SK-N-SH (cell line): ENCODE results near the gene STYXL1. TPM values are rescaled to one million over a fixed set of nuclear protein-coding genes. Genes with fewer than 3 reads are reported as not detected.
A peak's percentile ranks its signal among the peaks of the same experiment; 100 is the strongest.

Source experiments
- CTCF ChIA-PET: fragments of 300-600, 350-600 bp; formaldehyde crosslinking; extraction: SDS; loops from one replicate; lab custom pipeline; 2021; lab: Yijun Ruan, JAX
- POLR2A ChIA-PET: fragments of 350-600 bp; sonication (Branson Sonifier 250); formaldehyde crosslinking; extraction: SDS; loops from one replicate; lab custom pipeline; 2020; ENCODE audit warnings: antibody characterized with exemption, inconsistent platforms; lab: Yijun Ruan, JAX
- DNase-seq: peaks from one replicate; pipeline ENCODE4 v3.0.0; 2012
- H2AFZ ChIP-seq: fragments of 200-600 bp; sonication (generic); 2 replicates; pipeline ENCODE4 v1.8.1; 2016; ENCODE audit warnings: antibody characterized with exemption, mild to moderate bottlenecking, low read depth
- H3F3A ChIP-seq: fragments of 200-600 bp; sonication (generic); replicated peaks from 2 replicates; pipeline ENCODE3; 2016; ENCODE audit warnings: antibody characterized with exemption, mild to moderate bottlenecking; ENCODE audit not compliant: insufficient read depth
- H3K27ac ChIP-seq, 2 experiments: fragments of 200-500 bp in 1 of 2; fragments of 200-600 bp in 1 of 2; sonication (Bioruptor generic) in 1 of 2; sonication (generic), shearing (Covaris generic) in 1 of 2; 2 replicates each; pipeline versions ENCODE4 v1.5.1 to v1.6.1; 2014 to 2016; ENCODE audit warnings: low read depth in 2 of 2, inconsistent platforms in 1 of 2, low read length in 1 of 2, mild to moderate bottlenecking in 1 of 2, mixed read lengths in 1 of 2
- H3K27me3 ChIP-seq: fragments of 200-600 bp; sonication (generic), shearing (Covaris generic); 2 replicates; pipeline ENCODE4 v1.6.1; 2016; ENCODE audit warnings: mixed run types; ENCODE audit not compliant: insufficient read depth
- H3K36me3 ChIP-seq, 2 experiments: fragments of 200-500 bp in 1 of 2; fragments of 200-600 bp in 1 of 2; sonication (Bioruptor generic) in 1 of 2; sonication (generic) in 1 of 2; replicated peaks in 1 of 2; 2 replicates each; pipeline versions ENCODE3 to v1.5.1; 2014 to 2016; ENCODE audit warnings: low read length in 1 of 2, mild to moderate bottlenecking in 1 of 2; ENCODE audit not compliant: insufficient read depth in 2 of 2, control insufficient read depth in 1 of 2
- H3K4me1 ChIP-seq, 2 experiments: fragments of 200-500 bp in 1 of 2; fragments of 200-600 bp in 1 of 2; sonication (Bioruptor generic) in 1 of 2; sonication (generic), shearing (Covaris generic) in 1 of 2; 2 replicates each; pipeline versions ENCODE4 v1.5.1 to v1.6.1; 2014 to 2016; ENCODE audit warnings: low read depth in 1 of 2, low read length in 1 of 2, mixed run types in 1 of 2; ENCODE audit not compliant: insufficient read depth in 2 of 2, control insufficient read depth in 1 of 2
- H3K4me2 ChIP-seq: fragments of 200-600 bp; sonication (generic), shearing (Covaris generic); 2 replicates; pipeline ENCODE4 v1.6.1; 2017; ENCODE audit warnings: mixed run types
- H3K4me3 ChIP-seq, 2 experiments: fragments of 200-500 bp in 1 of 2; fragments of 200-600 bp in 1 of 2; sonication (Bioruptor generic) in 1 of 2; sonication (generic), shearing (Covaris generic) in 1 of 2; 2 replicates each; pipeline versions ENCODE4 v1.5.1 to v1.8.1; 2014 to 2016; ENCODE audit warnings: low read depth in 2 of 2, inconsistent platforms in 1 of 2, low read length in 1 of 2, mild to moderate bottlenecking in 1 of 2, mixed read lengths in 1 of 2, moderate library complexity in 1 of 2
- H3K79me2 ChIP-seq: fragments of 200-600 bp; sonication (generic); 2 replicates; pipeline ENCODE4 v1.8.1; 2017; ENCODE audit warnings: mild to moderate bottlenecking; ENCODE audit not compliant: insufficient read depth
- H3K9ac ChIP-seq: fragments of 200-600 bp; sonication (generic); 2 replicates; pipeline ENCODE4 v1.6.1; 2017; ENCODE audit warnings: mixed run types
- H3K9me2 ChIP-seq: fragments of 200-600 bp; sonication (generic); 2 replicates; pipeline ENCODE4 v1.6.1; 2017; ENCODE audit warnings: mixed run types
- H3K9me3 ChIP-seq: fragments of 200-600 bp; sonication (generic); 2 replicates; pipeline ENCODE4 v1.6.1; 2017; ENCODE audit warnings: mixed run types, mild to moderate bottlenecking, moderate library complexity
- H4K20me1 ChIP-seq: fragments of 200-600 bp; sonication (generic); 2 replicates; pipeline ENCODE4 v1.6.1; 2017; ENCODE audit warnings: mild to moderate bottlenecking, mixed run types; ENCODE audit not compliant: insufficient read depth
- EP300 ChIP-seq, 2 experiments: IDR thresholded peaks; 2 replicates each; pipeline versions ENCODE4 v1.4.0 to v1.6.1; 2012; ENCODE audit warnings: borderline replicate concordance in 1 of 2, low read depth in 1 of 2, low read length in 1 of 2
- FOSL2 ChIP-seq: IDR thresholded peaks from 2 replicates; pipeline ENCODE4 v1.4.0; 2012; ENCODE audit warnings: low read depth, mild to moderate bottlenecking, moderate library complexity, borderline replicate concordance
- GATA2 ChIP-seq: sonication (generic); formaldehyde crosslinking; IDR thresholded peaks from 2 replicates; pipeline ENCODE4 v1.5.0; 2020; ENCODE audit warnings: mild to moderate bottlenecking, missing genetic modification reagents
- MEF2A ChIP-seq: IDR thresholded peaks from 2 replicates; pipeline ENCODE4 v1.4.0; 2012; ENCODE audit warnings: low read depth, borderline replicate concordance
- MXI1 ChIP-seq: IDR thresholded peaks from 2 replicates; pipeline ENCODE4 v1.6.1; 2012; ENCODE audit warnings: mild to moderate bottlenecking, low read depth, low read length, improper control_type of control experiment
- NRF1 ChIP-seq: IDR thresholded peaks from 2 replicates; pipeline ENCODE4 v1.6.1; 2012; ENCODE audit warnings: low read depth, mild to moderate bottlenecking, low read length
- RAD21 ChIP-seq: IDR thresholded peaks from 2 replicates; pipeline ENCODE4 v1.6.1; 2012; ENCODE audit warnings: mild to moderate bottlenecking, low read length
- RFX5 ChIP-seq: IDR thresholded peaks from 2 replicates; pipeline ENCODE4 v1.6.1; 2012; ENCODE audit warnings: mild to moderate bottlenecking, improper control_type of control experiment, low read length
- RXRA ChIP-seq: IDR thresholded peaks from 2 replicates; pipeline ENCODE4 v1.4.0; 2012; ENCODE audit warnings: low read depth, mild to moderate bottlenecking, borderline replicate concordance
- SIN3A ChIP-seq: IDR thresholded peaks from 2 replicates; pipeline ENCODE4 v1.6.1; 2012; ENCODE audit warnings: low read depth, mild to moderate bottlenecking, low read length, moderate library complexity, borderline replicate concordance
- SMC3 ChIP-seq: IDR thresholded peaks from 2 replicates; pipeline ENCODE4 v1.6.1; 2012; ENCODE audit warnings: low read depth, low read length, improper control_type of control experiment
- TAF1 ChIP-seq: IDR thresholded peaks from 2 replicates; pipeline ENCODE4 v1.6.1; 2012; ENCODE audit warnings: low read depth, mild to moderate bottlenecking, low read length, moderate library complexity, borderline replicate concordance
- TCF12 ChIP-seq: IDR thresholded peaks from 2 replicates; pipeline ENCODE4 v1.4.0; 2012
- TEAD4 ChIP-seq: IDR thresholded peaks from 2 replicates; pipeline ENCODE4 v1.4.0; 2012; ENCODE audit warnings: mild to moderate bottlenecking, borderline replicate concordance; ENCODE audit not compliant: insufficient read depth
- WGBS: methylation state at CpG from one replicate; pipeline ENCODE4 v1.1.6; 2017; ENCODE audit warnings: low lambda C conversion rate; 5-methylcytosine and 5-hydroxymethylcytosine counted together
- polyA plus RNA-seq, 3 experiments: library from polyadenylated mRNA; depleted of rRNA; stranded (reverse); fragments of >200 nt; gene quantifications; 2 replicates each; pipeline ENCODE4 v1.2.3, GENCODE V29; 2012
- TF ChIP-seq, protein P1 (sequence below): fragments of 150-350 bp; IDR thresholded peaks from 2 replicates; pipeline ENCODE4 v1.6.1; 2017; ENCODE audit warnings: antibody characterized with exemption, low read length, low read depth, borderline replicate concordance
- TF ChIP-seq, protein P2 (sequence below): IDR thresholded peaks from 2 replicates; pipeline ENCODE4; 2012
- TF ChIP-seq, protein P3 (sequence below): IDR thresholded peaks from 2 replicates; pipeline ENCODE4 v1.4.0; 2012; ENCODE audit warnings: low read depth
- TF ChIP-seq, protein P4 (sequence below): IDR thresholded peaks from 2 replicates; pipeline ENCODE4 v1.4.0; 2012; ENCODE audit warnings: low read depth, borderline replicate concordance
- TF ChIP-seq, protein P5 (sequence below): fragments of 200-600 bp; sonication (generic); IDR thresholded peaks from 2 replicates; pipeline ENCODE4 v1.6.1; 2017; ENCODE audit warnings: antibody characterized with exemption, mild to moderate bottlenecking, moderate library complexity

Gene STYXL1
- polyA plus RNA-seq, 1 of the 3 experiments (the other 2 are of a cell fraction): 86.6 TPM

DNA sequence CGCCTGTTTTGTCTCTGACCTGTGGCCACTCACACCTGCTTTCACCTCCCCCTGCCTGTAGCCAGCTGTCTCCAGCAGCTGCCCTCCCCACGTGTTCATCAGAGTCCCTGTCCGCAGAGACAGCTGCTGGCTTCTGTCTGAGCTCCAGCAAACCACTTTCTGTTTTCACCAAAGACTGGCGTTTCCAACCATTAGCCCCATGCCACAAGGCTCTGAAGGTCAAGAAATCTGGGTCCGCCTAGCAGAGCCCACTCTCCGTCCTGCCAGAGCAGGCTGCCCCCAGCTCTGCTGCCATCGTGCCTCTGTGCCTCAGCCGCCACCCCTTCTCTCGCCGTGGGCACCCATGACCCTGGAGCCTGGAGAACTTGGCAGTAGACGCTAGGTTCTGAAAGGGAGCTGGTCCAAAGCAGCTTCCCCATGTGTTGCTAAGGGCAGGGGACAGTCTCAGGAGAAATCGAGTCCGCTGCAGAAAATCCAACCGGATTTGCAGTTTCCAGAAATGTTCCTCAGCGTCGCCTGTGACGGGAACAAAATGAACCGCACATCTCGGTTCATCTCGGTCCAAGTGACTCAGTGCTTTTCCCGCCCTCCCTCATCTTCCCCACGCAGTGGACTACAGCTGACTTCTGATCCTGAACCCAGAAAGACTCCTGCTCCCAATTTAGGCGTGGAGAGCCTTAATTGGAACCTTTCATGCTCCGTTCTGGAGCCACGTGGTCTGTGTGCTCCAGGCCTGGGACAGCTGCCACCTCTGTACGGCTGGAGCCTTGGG, 81.4 kb downstream of the STYXL1 start:
- Histone ChIP-seq H3K27ac (peak overlapping the region in 1 of 2 experiments; percentile 25; a peak in 2 of 4 replicates), H3K9me3 (no peaks in the 10 kb centered on the region), H4K20me1 (no peaks in the 10 kb centered on the region), H3K9ac (no peak overlapping the region), H3K4me2 (no peak overlapping the region), H2AFZ (no peak overlapping the region), H3K79me2 (no peaks in the 10 kb centered on the region), H3K9me2 (no peaks in the 10 kb centered on the region), H3K4me3 (no peak overlapping the region)
- ChIA-PET CTCF (interaction anchor here (0.7 to 4.0 kb wide), 6 partner anchors 8 to 100 kb away, joined by 3 to 18 read pairs (median 4); no protein-coding TSS in a partner anchor), POLR2A (interaction anchor here (1.1 to 2.4 kb wide), 3 partner anchors 10 to 75 kb away, joined by 3 to 10 read pairs (median 3); partner anchors contain the start of gene POR)
- DNase-seq: peak; percentile 53
- no peak for TF ChIP-seq FOSL2
- no peak for TF ChIP-seq NRF1
- no peak for TF ChIP-seq RAD21
- TF ChIP-seq SMC3: no peak
- TF ChIP-seq TEAD4: no peak
- TF ChIP-seq, protein P1, sequence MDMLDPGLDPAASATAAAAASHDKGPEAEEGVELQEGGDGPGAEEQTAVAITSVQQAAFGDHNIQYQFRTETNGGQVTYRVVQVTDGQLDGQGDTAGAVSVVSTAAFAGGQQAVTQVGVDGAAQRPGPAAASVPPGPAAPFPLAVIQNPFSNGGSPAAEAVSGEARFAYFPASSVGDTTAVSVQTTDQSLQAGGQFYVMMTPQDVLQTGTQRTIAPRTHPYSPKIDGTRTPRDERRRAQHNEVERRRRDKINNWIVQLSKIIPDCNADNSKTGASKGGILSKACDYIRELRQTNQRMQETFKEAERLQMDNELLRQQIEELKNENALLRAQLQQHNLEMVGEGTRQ: no peak
- TF ChIP-seq, protein P2, sequence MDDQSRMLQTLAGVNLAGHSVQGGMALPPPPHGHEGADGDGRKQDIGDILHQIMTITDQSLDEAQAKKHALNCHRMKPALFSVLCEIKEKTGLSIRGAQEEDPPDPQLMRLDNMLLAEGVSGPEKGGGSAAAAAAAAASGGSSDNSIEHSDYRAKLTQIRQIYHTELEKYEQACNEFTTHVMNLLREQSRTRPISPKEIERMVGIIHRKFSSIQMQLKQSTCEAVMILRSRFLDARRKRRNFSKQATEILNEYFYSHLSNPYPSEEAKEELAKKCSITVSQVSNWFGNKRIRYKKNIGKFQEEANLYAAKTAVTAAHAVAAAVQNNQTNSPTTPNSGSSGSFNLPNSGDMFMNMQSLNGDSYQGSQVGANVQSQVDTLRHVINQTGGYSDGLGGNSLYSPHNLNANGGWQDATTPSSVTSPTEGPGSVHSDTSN: no peak
- no peak for TF ChIP-seq SIN3A
- TF ChIP-seq MEF2A: no peak
- peak in 1 of 2 experiments; percentile 13; a peak in 1 of 4 replicates for TF ChIP-seq EP300 (IDR thresholded peaks at IDR 0.05; ENCODE audit: borderline replicate concordance in 1 of 2, low read depth in 1 of 2, low read length in 1 of 2)
- peak; percentile 86 for TF ChIP-seq MXI1
- no peak for TF ChIP-seq RFX5
- TF ChIP-seq TCF12: no peak
- TF ChIP-seq, all 33 proteins: peak for 2
- H3F3A ChIP-seq: no peaks in the 10 kb centered on the region
- WGBS: 79% methylated on average over 26 of the region's 26 CpGs
- peaks cover 0 to 50% of the 10 kb centered on the region in 2 experiments; a peak in 1 of 4 replicates for H3K4me1 ChIP-seq
- no peaks in the 10 kb centered on the region for H3K36me3 ChIP-seq
- H3K27me3 ChIP-seq: no peaks in the 10 kb centered on the region

DNA sequence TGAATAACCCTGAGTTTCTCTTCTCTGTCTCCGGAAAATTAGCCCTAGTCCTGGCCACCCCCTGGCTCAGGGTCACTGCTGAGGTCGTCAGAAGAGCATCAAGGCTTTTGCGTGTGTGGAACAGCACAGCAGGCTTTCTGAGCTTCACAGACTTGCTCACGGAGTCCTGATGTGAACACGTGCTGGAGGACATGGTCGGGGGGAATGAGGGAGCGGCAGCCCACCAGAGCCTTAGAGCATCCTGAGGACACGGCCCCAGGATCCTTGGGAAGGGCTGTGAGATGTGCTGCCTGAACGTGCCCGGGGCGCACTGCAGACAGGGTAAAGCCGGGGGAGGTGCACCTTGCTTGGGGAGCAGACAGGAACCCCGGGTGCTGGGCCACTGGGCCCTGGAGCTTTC, 82.2 kb downstream of the STYXL1 start:
- Histone ChIP-seq H3K4me2 (no peak overlapping the region), H3K27ac (peak overlapping the region in 1 of 2 experiments; percentile 25; a peak in 1 of 4 replicates)
- POLR2A ChIA-PET: interaction anchor here (0.9 to 2.4 kb wide), 3 partner anchors 10 to 74 kb away, joined by 3 to 10 read pairs (median 3); partner anchors contain the start of gene POR
- TF ChIP-seq RXRA: no peak
- TF ChIP-seq EP300 (IDR thresholded peaks at IDR 0.05; ENCODE audit: borderline replicate concordance in 1 of 2, low read depth in 1 of 2, low read length in 1 of 2): no peak
- no peak for TF ChIP-seq SIN3A
- no peak for TF ChIP-seq RAD21
- TF ChIP-seq GATA2: no peak
- TF ChIP-seq, protein P3, sequence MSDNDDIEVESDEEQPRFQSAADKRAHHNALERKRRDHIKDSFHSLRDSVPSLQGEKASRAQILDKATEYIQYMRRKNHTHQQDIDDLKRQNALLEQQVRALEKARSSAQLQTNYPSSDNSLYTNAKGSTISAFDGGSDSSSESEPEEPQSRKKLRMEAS: no peak
- TF ChIP-seq TAF1: no peak
- TF ChIP-seq, protein P4, sequence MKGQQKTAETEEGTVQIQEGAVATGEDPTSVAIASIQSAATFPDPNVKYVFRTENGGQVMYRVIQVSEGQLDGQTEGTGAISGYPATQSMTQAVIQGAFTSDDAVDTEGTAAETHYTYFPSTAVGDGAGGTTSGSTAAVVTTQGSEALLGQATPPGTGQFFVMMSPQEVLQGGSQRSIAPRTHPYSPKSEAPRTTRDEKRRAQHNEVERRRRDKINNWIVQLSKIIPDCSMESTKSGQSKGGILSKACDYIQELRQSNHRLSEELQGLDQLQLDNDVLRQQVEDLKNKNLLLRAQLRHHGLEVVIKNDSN: no peak
- TF ChIP-seq MEF2A: no peak
- TF ChIP-seq, protein P5, sequence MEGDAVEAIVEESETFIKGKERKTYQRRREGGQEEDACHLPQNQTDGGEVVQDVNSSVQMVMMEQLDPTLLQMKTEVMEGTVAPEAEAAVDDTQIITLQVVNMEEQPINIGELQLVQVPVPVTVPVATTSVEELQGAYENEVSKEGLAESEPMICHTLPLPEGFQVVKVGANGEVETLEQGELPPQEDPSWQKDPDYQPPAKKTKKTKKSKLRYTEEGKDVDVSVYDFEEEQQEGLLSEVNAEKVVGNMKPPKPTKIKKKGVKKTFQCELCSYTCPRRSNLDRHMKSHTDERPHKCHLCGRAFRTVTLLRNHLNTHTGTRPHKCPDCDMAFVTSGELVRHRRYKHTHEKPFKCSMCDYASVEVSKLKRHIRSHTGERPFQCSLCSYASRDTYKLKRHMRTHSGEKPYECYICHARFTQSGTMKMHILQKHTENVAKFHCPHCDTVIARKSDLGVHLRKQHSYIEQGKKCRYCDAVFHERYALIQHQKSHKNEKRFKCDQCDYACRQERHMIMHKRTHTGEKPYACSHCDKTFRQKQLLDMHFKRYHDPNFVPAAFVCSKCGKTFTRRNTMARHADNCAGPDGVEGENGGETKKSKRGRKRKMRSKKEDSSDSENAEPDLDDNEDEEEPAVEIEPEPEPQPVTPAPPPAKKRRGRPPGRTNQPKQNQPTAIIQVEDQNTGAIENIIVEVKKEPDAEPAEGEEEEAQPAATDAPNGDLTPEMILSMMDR: no peak
- no peak for TF ChIP-seq MXI1
- TF ChIP-seq, protein P2: no peak

More for the DNA sequence above, 82.2 kb downstream of the STYXL1 start:
- Histone ChIP-seq H3K27me3 (no peaks in the 10 kb centered on the region), H3K4me3 (no peak overlapping the region), H3K36me3 (no peaks in the 10 kb centered on the region), H2AFZ (no peak overlapping the region), H3K9me2 (no peaks in the 10 kb centered on the region), H3F3A (no peaks in the 10 kb centered on the region), H3K79me2 (no peaks in the 10 kb centered on the region), H4K20me1 (no peaks in the 10 kb centered on the region), H3K9ac (no peak overlapping the region), H3K4me1 (peaks cover 0 to 50% of the 10 kb centered on the region in 2 experiments; a peak in 1 of 4 replicates), H3K9me3 (no peaks in the 10 kb centered on the region)
- WGBS: 82% methylated on average over 9 of the region's 13 CpGs
- DNase-seq: peak; percentile 48
- CTCF ChIA-PET: interaction anchor here (0.7 to 4.0 kb wide), 4 partner anchors 12 to 100 kb away, joined by 3 to 18 read pairs (median 4); no protein-coding TSS in a partner anchor
